ENCODE results near the gene MICU1.
"Not testable (repeated sequence)": the region's sequence is repeated elsewhere in the genome, so short reads cannot be mapped to it uniquely, and the experiment has no call there.

MICU1 gene

GRCh38 chr10:72351479-72351878 is 274.4 kb downstream of the MICU1 start:
- Mint-ChIP-seq H3K27ac (peak overlapping the region in 1 of 3 experiments; percentile 7), H3K27me3 (ENCODE audit: low read depth) (no peaks in the 10 kb centered on the region), H3K4me1 (peaks cover 33% of the 10 kb centered on the region), H3K36me3 (ENCODE audit: low read depth) (peaks cover 12% of the 10 kb centered on the region), H3K4me3 (peak overlapping the region; percentile 63 to 98 (median 69)), H3K9me3 (no peaks in the 10 kb centered on the region)
- TF ChIP-seq, protein P1, sequence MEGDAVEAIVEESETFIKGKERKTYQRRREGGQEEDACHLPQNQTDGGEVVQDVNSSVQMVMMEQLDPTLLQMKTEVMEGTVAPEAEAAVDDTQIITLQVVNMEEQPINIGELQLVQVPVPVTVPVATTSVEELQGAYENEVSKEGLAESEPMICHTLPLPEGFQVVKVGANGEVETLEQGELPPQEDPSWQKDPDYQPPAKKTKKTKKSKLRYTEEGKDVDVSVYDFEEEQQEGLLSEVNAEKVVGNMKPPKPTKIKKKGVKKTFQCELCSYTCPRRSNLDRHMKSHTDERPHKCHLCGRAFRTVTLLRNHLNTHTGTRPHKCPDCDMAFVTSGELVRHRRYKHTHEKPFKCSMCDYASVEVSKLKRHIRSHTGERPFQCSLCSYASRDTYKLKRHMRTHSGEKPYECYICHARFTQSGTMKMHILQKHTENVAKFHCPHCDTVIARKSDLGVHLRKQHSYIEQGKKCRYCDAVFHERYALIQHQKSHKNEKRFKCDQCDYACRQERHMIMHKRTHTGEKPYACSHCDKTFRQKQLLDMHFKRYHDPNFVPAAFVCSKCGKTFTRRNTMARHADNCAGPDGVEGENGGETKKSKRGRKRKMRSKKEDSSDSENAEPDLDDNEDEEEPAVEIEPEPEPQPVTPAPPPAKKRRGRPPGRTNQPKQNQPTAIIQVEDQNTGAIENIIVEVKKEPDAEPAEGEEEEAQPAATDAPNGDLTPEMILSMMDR (IDR thresholded peaks at IDR 0.05; ENCODE audit: unreplicated experiment in 3 of 3), result no peak

DNA sequence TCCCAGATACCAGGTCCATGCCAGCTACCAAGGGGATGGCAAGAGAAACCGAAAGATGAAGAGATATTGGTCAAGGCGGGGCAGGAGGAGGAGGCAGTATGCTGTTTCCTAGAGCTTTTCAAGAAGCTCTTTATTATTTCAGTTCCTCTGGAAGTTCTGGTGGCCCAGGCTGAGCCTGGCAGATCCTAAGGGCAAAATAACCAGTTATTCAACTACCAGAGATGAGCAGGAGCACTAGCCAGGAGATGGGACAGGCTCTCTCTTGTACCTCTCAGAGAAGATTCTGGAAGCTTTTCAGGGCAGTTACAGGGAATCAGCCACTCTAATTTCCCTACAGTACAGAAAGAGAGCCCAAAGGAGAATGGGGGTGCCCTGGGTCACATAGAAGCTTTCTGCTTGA is 276.4 kb downstream of the MICU1 start:
- H3K4me1 Mint-ChIP-seq, result peaks cover 26% of the 10 kb centered on the region
- H3K4me3 Mint-ChIP-seq, result peak overlapping the region in 2 of 3 experiments; percentile 57 to 69
- peaks cover 12% of the 10 kb centered on the region for H3K36me3 Mint-ChIP-seq (ENCODE audit: low read depth)
- peak overlapping the region in 2 of 3 experiments; percentile 40 to 85 for H3K27ac Mint-ChIP-seq
- TF ChIP-seq, protein P1 (IDR thresholded peaks at IDR 0.05; ENCODE audit: unreplicated experiment in 3 of 3), result no peak
- H3K9me3 Mint-ChIP-seq, result no peaks in the 10 kb centered on the region
- no peaks in the 10 kb centered on the region for H3K27me3 Mint-ChIP-seq (ENCODE audit: low read depth)

DNA sequence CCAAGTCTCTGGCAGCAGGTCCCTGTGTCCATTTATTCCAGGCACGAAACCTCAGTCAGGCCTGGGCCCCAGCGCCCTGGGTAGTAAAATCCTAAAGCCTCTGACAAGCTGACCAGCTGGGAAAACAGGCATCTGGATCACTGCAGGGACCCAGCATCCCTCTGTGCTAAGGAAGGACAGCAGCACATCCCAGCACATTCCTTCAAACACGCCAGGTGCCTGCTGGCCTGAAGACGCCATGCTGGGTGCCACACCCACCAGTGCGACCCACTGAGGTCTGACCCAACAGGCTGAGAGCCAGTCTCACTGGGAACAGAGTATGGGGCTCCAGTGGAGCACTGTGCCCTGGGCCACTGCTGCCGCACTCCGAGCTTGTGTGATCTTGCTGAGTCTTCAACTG is 277.6 kb downstream of the MICU1 start:
- no peaks in the 10 kb centered on the region for H3K9me3 Mint-ChIP-seq
- TF ChIP-seq, protein P1 (IDR thresholded peaks at IDR 0.05; ENCODE audit: unreplicated experiment in 3 of 3), result no peak
- no peaks in the 10 kb centered on the region for H3K27me3 Mint-ChIP-seq (ENCODE audit: low read depth)
- peaks cover 19% of the 10 kb centered on the region for H3K4me1 Mint-ChIP-seq
- H3K27ac Mint-ChIP-seq, result peak overlapping the region in 2 of 3 experiments; percentile 56 to 85
- H3K4me3 Mint-ChIP-seq, result peak overlapping the region in 1 of 3 experiments; percentile 48
- H3K36me3 Mint-ChIP-seq (ENCODE audit: low read depth), result peaks cover 16% of the 10 kb centered on the region

DNA sequence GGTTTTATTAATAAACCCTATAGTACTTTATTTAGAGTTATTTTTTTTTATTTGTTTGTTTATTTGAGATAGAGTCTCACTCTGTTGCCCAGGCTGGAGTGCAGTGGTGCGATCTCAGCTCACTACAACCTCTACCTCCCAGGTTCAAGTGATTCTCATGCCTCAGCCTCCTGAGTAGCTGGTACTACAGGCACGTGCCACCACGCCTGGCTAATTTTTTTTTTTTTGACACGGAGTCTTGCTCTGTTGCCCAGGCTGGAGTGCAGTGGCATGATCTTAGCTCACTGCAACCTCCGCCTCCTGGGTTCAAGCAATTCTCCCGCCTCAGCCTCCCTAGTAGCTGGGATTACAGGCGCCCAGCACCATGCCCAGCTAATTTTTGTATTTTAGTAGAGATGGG is 279.8 kb downstream of the MICU1 start:
- H3K27me3 Mint-ChIP-seq (ENCODE audit: low read depth), result not testable (repeated sequence)

GRCh38 chr10:72344932-72345331 is 280.9 kb downstream of the MICU1 start:
- Mint-ChIP-seq H3K36me3 (ENCODE audit: low read depth) (peaks cover 14% of the 10 kb centered on the region), H3K27ac (no peak overlapping the region), H3K4me1 (peaks cover 6% of the 10 kb centered on the region), H3K4me3 (no peak overlapping the region), H3K9me3 (no peaks in the 10 kb centered on the region), H3K27me3 (ENCODE audit: low read depth) (no peaks in the 10 kb centered on the region)
- TF ChIP-seq, protein P1 (IDR thresholded peaks at IDR 0.05; ENCODE audit: unreplicated experiment in 3 of 3), result no peak

More for the DNA sequence above, 279.8 kb downstream of the MICU1 start:
- peaks cover 16% of the 10 kb centered on the region for H3K36me3 Mint-ChIP-seq (ENCODE audit: low read depth)
- not testable (repeated sequence) for H3K4me1 Mint-ChIP-seq, H3K9me3 Mint-ChIP-seq, H3K27ac Mint-ChIP-seq, H3K4me3 Mint-ChIP-seq

- no peaks in the 10 kb centered on the region for H3K27me3 Mint-ChIP-seq (ENCODE audit: low read depth)
- H3K4me3 Mint-ChIP-seq, result no peak overlapping the region
- no peaks in the 10 kb centered on the region for H3K9me3 Mint-ChIP-seq
- peaks cover 20% of the 10 kb centered on the region for H3K36me3 Mint-ChIP-seq (ENCODE audit: low read depth)
- H3K4me1 Mint-ChIP-seq, result peaks cover under 1% of the 10 kb centered on the region
- TF ChIP-seq, protein P1 (IDR thresholded peaks at IDR 0.05; ENCODE audit: unreplicated experiment in 3 of 3), result no peak
- H3K27ac Mint-ChIP-seq, result no peak overlapping the region
These were observed 283.0 kb downstream of the MICU1 start for GRCh38 chr10:72342911-72343310.

Data from nephron (organoid).